GM11168 (cell line): Measurements from ENCODE around the gene TP53BP1.

Experiments used
- in situ Hi-C: fragments of 300-500 bp; cut with MboI; formaldehyde crosslinking; loops from one replicate; pipeline ENCODE4 v1.12.0; 2022; ENCODE audit warnings: low sequenced_read_pairs; ENCODE audit not compliant: unreplicated experiment

The TP53BP1 gene

DNA sequence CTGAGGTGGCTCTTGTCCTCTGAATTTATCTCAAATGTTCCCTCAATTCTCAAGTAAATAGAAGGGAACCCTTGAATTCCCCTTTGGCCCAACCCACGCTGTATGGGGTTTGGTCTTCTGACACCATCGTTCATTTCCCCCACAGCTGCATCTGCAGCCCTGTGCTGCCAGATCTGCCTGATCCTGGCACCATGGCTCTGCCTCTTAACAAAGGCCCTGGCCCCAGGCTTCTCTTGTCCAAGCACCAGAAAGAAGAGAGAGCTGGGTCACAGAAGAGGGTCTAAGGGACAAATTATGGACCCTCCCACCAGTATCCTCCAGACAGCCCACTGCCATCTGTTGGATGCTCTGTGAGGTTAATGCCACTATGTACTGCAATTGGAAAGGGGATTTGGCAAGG lies 26.2 kb upstream of the TP53BP1 start:
- in situ Hi-C loops: no loop called here

GRCh38 chr15:43518197-43518761 lies 25.3 kb upstream of the TP53BP1 start:
- in situ Hi-C loops: no loop called here

GRCh38 chr15:43517354-43518196 lies 24.6 kb upstream of the TP53BP1 start, which contains the start of gene MAP1A:
TSS of gene MAP1A (plus strand) at chr15:43517608. CDS start at chr15:43521474, 3,866 bp downstream.
- in situ Hi-C loops: no loop called here

GRCh38 chr15:43516801-43517353 lies 23.9 kb upstream of the TP53BP1 start:
- in situ Hi-C loops: no loop called here

DNA sequence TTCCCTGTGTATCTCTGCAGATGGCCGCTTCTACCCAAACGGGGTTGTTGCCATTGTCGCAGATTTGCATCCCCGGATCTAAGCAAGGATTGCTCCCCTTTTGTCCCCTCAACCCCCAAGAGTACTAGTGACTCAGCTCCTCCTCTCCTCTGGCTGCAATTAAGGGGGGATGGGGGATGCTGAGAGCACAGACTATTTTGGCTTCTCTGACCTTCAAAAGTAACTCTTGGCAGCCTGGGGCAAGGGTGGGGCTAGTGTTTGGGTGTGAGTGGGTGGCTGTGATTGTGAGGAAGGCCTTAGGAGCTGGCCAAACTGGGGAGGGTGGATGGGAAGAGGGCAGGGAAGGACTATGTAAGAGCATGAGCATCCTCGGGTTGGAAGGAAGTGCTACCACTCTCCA lies 23.2 kb upstream of the TP53BP1 start:
- in situ Hi-C loops: no loop called here

DNA sequence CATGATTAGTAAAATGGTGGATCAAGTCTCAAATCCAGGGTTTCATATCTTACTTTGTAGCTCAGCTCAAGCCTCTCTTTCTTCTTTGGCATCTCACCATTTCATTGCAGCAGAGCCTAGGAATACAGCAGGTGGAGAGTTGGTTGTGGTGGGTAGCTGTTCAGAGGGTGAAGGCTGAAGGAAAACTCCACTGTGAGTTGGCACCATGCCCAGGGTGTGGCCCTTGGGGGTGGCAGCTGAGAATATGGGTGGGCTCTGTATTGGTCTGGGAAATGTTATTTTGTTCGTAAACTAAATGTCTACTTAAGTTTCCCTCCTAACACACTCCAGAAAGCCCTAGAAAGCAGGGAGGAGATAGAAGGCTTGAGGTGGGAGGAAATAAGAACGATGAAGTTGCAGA lies 22.8 kb upstream of the TP53BP1 start:
- in situ Hi-C loops: no loop called here

DNA sequence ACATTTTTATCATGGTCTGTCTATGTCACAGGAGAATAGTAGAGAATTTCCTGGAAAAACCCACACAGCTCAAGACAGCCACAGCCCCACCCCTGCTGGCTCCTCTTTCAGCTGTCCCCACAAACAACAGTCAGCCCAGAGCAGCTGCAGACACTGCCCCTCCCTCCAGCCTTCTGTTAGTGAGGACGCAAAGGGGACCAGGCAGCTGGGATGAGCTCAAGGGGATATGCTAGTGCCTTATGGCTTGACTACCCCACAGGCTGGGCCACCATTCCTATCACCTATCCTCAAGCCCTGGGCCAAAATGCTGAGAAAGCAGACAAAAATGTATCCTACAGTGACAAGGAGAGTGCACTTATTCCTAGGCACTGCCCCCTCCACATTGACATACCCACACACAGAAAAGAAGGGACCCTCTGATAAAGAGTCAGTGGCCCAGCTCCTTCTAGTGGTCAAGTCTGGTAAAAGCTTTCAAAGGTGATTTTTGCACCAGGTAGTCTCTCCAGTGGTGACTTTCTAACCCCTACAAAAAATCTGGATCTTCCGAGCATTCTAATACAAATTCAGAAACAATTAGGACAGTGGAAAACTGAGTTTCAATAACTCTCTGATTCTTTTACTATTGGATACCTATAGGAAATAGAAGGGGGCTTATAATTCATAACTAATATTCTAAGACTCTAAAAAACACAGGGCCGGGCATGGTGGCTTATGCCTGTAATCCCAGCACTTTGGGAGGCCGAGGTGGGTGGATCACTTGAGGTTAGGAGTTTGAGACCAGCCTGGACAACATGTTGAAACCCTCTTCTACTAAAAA lies 21.5 kb upstream of the TP53BP1 start:
- in situ Hi-C loops: no loop called here

DNA sequence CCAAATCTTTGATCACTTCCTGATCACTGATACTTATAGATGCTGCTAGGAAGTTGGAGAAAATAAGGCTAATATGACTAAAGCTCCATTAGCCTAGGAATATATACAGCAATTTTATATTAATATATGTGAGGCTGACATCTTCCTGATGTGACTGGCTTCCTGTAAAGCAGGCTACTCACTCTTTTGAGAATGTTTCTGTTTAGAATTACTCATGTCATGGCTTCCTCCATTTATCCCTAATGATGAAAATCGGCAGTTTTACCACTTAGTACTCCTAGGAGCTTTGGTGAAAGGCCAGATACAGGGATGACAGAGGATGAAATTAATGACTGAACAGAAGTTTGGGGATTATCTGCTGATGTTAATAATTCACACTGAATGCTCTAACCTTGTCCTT lies 20.6 kb upstream of the TP53BP1 start:
- in situ Hi-C loops: no loop called here

DNA sequence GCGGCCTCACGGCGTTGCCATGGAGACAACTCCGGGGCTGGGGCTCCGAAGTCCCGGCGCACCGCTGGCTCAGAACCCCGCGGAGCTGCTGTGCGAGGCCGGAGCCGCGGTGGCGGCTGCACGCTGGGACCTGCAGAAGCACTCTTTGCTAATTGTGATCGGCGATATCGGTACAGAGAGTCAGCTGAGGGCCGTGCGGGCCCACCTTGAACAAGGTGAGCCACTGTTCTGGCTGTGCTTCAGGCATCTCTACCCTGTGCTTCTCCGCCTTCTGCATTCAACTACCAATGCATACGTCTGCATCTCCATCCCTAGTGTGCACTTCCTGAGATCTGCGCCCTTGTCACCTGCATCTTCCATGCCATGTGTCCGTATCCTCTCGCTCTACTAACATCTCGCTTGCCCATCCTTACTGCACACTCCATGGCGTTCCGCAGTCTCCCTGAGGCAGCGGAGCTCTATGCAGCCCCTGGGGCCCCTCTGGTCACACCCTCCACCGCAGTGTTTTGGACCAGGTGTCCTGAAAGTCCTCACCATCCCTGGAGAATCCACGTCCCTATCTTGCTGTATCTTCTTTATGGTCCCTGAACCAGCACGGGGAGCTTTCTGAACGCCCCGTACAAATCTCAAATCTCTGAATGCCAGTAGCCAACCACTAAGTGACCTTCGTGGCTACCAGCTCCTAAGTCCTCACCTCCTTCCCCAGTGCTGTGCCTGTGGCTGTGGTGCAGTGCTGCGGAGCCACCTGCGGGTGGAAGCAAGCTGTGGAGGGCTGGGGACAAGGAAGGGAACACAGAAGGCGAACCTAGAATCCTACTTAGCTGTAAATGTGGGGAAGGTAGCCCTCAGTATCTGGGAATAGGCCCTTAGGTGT lies 18.3 kb upstream of the TP53BP1 start:
- in situ Hi-C loops: no loop called here

DNA sequence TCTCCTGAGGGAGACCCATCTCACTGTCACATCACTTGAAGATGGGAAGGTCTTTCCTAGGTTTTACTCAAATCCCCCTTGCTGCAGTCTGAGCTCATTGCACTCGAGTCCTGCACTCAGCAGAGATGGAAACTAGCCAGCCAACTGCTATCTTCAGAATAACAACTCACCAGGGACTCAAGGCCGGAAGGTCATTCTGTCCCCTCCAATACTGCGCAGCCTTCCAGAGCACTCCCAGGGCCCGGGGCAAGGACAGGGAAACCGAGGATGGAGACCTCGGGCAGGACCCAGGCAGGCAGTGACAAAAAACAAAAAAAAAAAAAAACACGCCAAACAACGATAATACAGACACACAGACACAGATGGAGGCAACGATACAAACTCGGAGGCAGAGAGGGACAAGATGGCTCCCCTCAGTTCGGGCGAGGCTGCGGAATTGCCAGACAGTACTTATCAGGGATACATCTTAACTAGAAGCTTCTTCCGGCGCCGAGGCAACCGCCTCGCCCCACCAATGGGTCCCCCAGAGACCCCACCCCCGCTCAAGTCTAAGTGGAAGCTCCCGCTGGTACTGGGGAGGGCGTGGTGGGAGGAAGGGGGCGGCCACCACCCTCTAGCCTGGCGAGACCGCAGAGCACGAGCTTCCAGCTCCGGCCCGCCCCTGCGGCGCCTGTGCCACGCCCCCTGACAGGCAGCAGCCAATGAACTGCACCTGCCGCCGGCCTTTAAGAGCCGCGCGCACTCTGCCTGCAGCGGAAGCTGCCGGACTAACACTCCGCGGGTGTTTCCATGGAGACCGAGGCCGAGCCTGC lies 17.4 kb upstream of the TP53BP1 start:
- in situ Hi-C loops: no loop called here

- in situ Hi-C loops: no loop called here
These were observed 16.8 kb upstream of the TP53BP1 start for GRCh38 chr15:43509660-43510199.

DNA sequence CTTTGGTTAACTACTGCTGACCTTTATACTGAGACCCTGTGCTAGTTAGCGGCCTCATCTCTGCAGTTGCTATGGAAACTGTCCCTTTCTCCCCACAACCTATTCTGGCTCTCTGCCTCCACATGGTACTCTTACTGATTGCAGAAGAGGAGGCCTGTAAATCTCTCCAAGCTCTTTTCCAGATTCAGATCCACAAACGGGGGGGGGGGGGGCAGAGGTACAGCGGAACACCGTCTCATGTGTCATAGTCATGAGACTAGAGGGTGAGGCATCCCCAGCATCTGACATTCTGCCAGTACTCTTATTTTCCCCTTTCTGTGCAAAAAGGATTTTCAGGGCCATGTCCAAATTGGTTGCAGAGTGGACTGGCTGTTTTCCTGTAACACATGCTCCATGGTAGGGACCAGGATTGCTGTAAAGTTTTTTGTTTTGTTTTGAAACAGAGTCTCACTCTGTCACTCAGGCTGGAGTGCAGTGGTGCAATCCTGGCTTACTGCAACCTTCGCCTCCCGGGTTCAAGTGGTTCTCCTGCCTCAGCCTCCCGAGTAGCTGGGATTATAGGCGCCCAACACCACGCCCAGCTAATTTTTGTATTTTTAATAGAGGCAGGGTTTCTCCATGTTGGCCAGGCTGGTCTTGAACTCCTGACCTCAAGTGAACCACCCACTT lies 16.2 kb upstream of the TP53BP1 start:
- in situ Hi-C loops: no loop called here

DNA sequence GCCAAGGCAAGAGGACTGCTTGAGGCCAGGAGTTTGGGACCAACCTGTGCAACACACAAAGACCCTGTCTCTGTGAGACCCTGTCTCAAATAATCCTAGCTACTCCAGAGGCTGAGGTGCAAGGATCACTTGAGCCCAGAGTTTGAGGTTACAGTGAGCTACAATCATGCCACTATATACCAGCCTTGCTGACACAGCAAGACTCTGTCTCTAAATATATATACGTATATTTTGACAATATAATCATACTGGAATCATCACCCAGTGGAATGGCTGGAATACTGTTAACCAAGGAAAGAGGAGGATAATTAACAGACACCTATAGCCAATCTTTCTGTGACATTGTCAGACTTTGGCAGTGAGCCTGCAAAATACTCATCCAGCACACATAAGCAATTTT lies 15.5 kb upstream of the TP53BP1 start:
- in situ Hi-C loops: no loop called here

- in situ Hi-C loops: no loop called here
These were observed 12.8 kb upstream of the TP53BP1 start for GRCh38 chr15:43505738-43506137.

- in situ Hi-C loops: no loop called here
These were observed 6.7 kb upstream of the TP53BP1 start for GRCh38 chr15:43499635-43500034.

- in situ Hi-C loops: no loop called here
These were observed 6.0 kb upstream of the TP53BP1 start for GRCh38 chr15:43498990-43499389.

GRCh38 chr15:43493703-43494472 lies 932 bp upstream of the TP53BP1 start:
- in situ Hi-C loops: no loop called here
